Inflammatory macrophage (primary cell): ENCODE data around the gene PM20D1.

Experiments used
- DNase-seq, 2 donors: peaks; one replicate each; pipeline ENCODE4 v3.0.0-alpha.2; 2020 to 2022

PM20D1 gene

GRCh38 chr1:205803986-205804385 is 45.9 kb downstream of the PM20D1 start:
- DNase-seq: no peak

- DNase-seq: no peak
These were observed 47.9 kb downstream of the PM20D1 start for GRCh38 chr1:205802060-205802459.

- no peak for DNase-seq
These were observed 48.8 kb downstream of the PM20D1 start for GRCh38 chr1:205800981-205801703.

GRCh38 chr1:205800427-205800826 is 49.5 kb downstream of the PM20D1 start:
- no peak for DNase-seq

- DNase-seq: no peak
These were observed 51.4 kb downstream of the PM20D1 start for GRCh38 chr1:205798577-205798976.

- peak in 1 of 2 donors; percentile 53 for DNase-seq
These were observed 52.8 kb downstream of the PM20D1 start for GRCh38 chr1:205797168-205797567.

GRCh38 chr1:205794011-205794730 is 55.8 kb downstream of the PM20D1 start:
- DNase-seq: peak; percentile 39 to 85

- DNase-seq: no peak
These were observed 56.8 kb downstream of the PM20D1 start for GRCh38 chr1:205792961-205793673.

- no peak for DNase-seq
These were observed 57.5 kb downstream of the PM20D1 start for GRCh38 chr1:205792481-205792881.

GRCh38 chr1:205791568-205792180 is 58.3 kb downstream of the PM20D1 start:
- DNase-seq: peak; percentile 65 to 75

- no peak for DNase-seq
These were observed 62.5 kb downstream of the PM20D1 start for GRCh38 chr1:205787287-205787916.

- no peak for DNase-seq
These were observed 63.3 kb downstream of the PM20D1 start for GRCh38 chr1:205786601-205787000.

GRCh38 chr1:205785446-205785845 is 64.5 kb downstream of the PM20D1 start:
- DNase-seq: no peak

- DNase-seq: no peak
These were observed 66.0 kb downstream of the PM20D1 start for GRCh38 chr1:205783904-205784303.

- no peak for DNase-seq
These were observed 66.5 kb downstream of the PM20D1 start for GRCh38 chr1:205783433-205783795.

- no peak for DNase-seq
These were observed 67.1 kb downstream of the PM20D1 start for GRCh38 chr1:205782627-205783432.

- DNase-seq: no peak
These were observed 69.6 kb downstream of the PM20D1 start for GRCh38 chr1:205780335-205780734.
